ENCODE results near the gene TCFL5.

DNA sequence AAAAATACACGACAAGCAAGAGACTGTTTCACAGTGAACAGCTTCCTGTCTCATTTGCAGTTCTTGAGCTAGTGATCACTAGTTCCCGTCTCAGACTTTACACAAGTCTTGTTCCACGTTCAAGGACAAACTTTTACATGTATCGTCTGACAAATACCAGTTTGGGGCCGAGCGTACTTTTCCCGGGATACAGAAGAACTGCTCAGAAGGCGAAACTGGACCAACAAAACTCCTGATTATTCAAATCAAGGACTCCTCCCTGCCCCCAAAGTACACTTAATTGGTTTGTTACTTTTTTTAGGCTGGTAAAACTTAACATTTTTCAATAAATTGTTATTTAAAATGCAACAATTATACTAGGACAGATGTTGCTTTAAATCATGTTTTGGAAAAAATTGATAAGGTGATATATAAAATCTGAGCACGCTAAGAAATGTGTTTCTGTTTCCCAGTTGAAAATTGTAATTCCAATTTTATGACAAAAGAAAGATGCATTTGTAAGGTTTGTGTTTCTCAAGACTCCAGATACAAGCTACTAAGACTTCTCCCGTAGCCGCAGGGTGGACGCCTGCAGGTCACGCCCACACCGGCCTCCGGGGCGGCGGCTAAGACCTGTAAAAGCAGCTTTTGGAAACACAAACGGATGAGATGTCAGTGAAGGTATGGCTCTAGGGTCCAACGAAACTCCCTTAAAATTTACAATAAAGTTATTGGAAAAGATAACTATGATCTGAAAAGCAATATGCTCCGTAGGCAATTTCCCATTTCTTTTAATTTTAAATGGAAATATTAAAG, 16.8 kb upstream of the TCFL5 start:
- TF ChIP-seq CTCF (IDR thresholded peaks at IDR 0.05; ENCODE audit: low read depth, low read length) (no peak), EZH2phosphoT487 (IDR thresholded peaks at IDR 0.05; ENCODE audit: low read depth) (no peak)

All from OCI-LY3 (cell line).